NCI-H2107 treated with DMSO at 0.1 percent for 48 hours (cell line): ENCODE measurements around the gene OVAAL.

Experiments used
- DNase-seq: peaks from one replicate; lab custom pipeline; 2025; ENCODE audit not compliant: unreplicated experiment; lab: John Stamatoyannopoulos, UW

OVAAL gene

DNA sequence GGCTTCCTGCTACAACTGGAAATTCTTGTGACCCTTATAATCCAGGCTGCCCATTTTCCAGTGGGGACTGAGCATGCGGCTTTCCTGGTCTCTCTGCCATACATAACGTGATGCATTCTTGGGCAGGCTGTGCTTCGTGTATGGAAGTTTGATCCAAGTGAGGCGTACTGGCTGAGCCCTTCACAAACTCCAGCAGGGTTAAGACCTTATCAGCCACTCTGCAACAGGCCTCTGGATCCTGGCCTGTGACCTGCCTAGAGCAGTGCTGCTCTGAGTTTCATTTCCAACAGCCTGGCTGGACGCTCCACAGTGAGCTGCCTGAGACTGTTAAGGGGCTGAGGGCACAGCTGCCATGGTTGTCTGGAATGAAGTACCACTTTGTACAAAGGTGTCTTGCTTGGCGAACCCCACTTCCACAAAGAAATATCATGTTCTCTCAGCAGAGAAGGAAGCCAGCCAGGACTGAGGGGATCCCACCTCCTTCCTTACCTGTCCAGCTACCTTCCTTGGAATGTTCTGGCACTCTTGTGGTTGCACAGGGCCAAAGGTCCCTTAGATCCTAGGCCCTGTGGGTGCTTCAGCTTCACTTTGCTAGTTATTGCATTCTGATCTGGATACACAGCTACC lies 44.6 kb downstream of the OVAAL start:
- no peak for DNase-seq

DNA sequence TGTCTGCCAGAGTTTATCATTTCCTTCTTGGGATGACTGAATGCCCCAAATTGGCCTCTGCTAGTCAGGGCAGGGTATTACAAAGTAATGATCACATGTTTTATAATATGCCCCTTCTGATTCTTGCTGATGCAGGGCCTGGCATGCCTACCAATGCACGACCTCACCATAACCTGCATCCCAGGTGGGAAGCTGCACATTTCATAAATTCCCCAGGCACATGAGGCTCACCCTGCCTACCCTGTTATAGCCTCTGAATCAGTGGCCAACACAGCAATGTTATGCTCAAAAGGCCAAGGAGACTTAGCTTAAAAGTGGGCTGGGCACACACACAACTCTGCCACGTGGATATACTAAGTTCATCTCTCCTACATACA lies 45.1 kb downstream of the OVAAL start:
- DNase-seq = no peak

DNA sequence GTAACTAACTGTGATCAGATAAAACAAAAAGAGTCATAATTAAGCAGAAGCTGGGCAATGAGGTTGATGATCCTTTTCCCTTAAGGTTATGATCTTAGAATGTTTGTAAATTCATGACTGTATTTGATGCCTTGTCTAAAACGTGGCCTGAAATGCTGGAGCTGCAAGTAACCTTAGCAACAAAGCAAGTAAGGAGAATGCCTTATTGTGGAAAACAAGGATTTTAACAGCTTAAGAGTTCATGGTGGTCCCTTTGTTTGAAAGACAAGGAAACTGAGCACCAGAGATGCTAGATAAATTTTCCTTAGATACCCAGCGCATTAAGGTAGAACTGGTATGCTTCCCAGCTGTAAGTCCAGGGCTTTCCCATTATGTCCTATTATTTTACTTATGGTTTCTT lies 47.4 kb downstream of the OVAAL start:
- no peak for DNase-seq

DNA sequence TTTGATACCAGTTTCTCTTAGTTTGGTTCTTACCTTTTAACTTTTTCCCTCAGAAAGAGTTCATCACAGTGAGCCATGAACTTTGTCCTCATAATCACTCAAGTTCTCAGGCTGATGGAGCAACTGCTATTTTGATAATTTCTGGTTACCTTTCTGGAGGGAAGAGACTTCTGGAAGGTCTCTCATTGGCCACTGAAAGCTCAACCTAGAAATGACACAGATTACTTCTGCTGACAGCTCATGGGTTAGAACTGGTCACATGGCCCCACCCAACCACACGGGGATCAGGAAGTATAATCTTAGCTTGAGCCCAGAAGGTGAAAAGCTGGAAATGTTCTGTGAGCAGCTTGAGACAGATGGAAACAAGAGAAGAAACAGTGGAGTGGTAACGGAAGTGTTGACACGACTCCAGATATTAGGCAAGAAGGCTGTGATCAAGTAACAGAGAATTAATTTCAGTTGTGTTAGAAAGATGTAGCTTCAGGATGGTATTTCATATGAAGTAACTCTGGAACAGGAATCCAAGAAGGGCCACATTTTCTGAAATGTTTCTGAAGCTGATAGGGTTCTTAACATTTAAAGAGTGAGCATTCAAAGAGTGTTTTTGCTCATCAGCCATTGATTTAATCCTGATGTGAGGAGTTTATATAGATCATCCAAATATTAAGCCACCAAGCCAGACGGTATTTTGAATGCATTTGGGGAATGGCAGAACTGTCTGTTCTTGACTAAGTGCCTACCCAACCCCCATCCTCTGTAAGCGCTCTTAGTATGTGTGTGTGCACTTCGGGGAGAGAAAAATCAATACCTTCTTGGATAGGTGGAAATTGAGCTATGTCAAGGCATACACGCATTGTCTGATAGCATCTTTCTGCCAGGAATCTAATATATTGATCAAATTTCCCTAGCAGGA lies 51.1 kb downstream of the OVAAL start:
- no peak for DNase-seq

DNA sequence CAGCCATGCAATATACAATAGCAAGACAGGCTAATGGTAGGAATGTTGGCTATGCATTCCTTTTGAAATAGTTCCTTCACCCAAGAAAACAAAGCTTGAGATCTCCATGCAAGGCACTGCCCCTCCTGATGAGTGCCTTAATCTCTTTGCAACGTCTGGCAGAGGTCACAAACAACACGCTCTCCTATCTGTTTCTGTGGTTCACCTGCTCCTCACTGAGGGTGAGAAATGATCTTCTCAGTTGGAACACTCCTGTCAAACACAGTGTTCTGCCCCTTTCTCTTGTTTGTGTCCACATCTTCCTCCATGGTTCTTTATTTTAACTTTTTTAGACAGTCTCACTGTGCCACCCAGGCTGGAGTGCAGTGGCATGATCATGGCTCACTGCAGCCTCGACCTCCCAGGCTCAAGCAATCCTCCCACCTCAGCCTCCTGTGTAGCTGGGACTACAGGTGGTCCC lies 51.8 kb downstream of the OVAAL start:
- no peak for DNase-seq

DNA sequence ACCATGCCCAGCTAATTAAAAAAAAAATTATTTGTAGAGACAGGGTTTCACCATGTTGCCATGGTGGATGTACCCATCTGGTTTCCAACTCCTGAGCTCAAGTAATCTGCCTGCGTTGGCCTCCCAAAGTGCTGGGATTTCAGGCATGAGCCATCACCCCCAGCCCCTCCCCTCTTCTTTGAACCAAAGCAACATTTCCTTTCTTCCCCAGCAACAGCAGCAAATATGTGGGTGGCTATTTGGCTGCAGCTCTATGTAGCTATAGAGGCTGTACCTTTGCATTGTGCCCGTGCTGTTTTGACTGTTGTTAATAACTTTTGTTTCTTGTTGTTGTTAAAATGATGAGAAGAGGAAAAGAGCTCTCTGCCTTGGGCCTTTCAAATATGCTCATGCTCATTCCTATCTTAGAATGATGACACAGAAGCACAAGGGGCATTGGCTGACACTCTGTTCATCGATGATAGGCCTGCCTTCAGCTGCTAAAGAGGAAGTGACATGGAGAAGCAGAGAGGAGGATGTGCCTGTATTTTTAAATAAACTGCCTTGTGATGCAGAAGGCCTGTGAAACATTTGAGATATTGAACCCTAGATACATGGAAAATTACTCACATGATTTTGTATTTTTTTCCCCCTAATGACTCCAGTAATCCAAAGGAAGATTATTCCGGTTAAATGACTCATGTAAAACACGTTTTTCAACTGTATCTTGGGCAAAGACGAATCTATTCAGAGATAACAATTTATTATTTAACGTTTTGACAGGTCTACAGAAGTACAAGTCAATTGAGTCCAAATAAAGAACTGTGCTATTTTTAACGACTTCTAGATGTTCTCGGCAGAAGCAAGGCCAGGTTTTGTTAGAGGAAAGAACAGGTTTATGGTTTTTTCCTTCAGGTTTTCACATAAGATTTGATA lies 52.5 kb downstream of the OVAAL start:
- DNase-seq = no peak

DNA sequence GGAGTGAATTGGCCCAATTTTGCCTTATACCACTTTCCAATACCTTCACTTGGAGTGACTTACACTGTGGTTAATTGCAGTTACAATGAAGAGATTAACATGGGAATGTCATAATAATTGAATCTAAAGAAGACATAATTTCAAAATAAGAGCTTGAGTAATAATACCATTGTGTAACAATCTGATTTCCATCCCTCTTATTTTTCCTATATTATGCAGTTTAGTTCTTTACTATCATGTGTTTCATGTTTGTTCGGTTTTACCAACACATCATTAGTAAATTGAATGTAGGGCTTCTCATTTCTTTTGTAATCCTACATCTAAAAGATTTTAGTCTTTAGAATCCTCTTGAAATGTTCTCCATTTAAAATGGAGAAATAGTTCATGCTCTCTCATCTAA lies 53.9 kb downstream of the OVAAL start:
- no peak for DNase-seq

DNA sequence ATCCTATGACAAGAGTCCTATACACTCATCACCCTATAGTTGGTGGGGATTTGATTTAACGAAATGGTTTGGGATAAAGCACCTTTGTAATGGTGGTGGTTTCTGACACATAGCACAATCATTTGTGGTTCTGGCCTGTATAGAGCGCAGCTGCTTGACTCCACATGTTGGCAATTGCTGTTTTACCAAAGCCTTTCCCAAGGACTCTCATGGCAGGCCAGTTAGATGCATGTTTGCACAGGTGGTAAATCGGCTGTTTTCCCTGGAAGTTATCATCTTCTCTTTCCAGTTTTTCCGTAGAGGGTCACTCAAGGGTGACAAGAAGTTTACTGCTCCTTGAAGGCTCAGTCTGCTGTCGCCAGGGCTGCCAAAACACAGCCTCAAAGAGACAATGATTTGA lies 56.0 kb downstream of the OVAAL start:
- no peak for DNase-seq

DNA sequence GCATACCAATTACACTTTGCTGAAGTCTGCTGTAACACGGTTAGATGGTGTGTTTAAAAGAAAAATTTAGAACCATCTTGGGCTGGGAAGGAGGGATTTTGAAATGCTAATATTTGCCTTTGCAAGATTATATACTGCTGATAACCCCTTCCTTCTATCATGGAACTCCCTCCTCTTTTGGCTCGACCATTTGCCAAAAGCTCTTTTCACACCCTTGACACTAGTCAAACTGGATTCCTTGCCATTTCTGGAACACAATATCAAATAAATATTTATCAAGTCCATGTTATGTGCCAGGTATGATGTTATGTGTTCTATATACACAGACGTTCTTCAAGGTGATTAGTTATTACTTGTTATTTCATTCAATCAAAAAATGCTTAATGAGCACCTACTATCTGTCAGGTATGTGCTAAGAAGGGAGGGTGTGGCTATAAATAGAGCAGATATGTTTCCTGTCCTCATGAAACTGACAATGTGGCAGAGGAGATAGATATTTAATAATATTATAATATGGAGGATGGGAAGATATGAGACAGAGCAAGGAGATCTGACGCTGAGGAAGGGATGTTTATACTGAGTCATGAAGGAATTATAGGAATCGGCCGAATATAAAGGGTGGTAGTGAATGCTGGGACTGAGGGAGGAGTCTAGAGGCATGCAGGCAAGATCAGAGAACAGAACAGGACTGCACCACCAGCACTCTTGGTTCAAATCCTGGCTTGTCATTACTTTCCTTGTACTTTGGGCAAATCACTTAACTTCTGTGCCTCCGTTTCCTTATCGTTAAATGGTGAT lies 56.9 kb downstream of the OVAAL start:
- DNase-seq = no peak
